ENCODE measurements around the gene DOCK11.

- TF ChIP-seq CTCF (tag by site-specific recombination; IDR thresholded peaks at IDR 0.05) (no peak), ZNF623 (tag by site-specific recombination; IDR thresholded peaks at IDR 0.05) (no peak), ZSCAN4 (tag by site-specific recombination; IDR thresholded peaks at IDR 0.05) (no peak), PATZ1 (tag by site-specific recombination; IDR thresholded peaks at IDR 0.05) (no peak), ZNF768 (tag by site-specific recombination; IDR thresholded peaks at IDR 0.05) (no peak), ZNF639 (tag by site-specific recombination; IDR thresholded peaks at IDR 0.05) (no peak), ZNF24 (tag by site-specific recombination; IDR thresholded peaks at IDR 0.05) (no peak), KLF9 (tag by site-specific recombination; IDR thresholded peaks at IDR 0.05; ENCODE audit: low read depth) (no peak), PBX3 (CRISPR knock-in tag; IDR thresholded peaks at IDR 0.05) (no peak)
Measured at GRCh38 chrX:118654331-118654730, 158.7 kb downstream of the DOCK11 start.

All from HEK293 (cell line).